Suprapubic skin (tissue), 4 donors: ENCODE results near the gene AOC1. TPM values are rescaled to one million over a fixed set of nuclear protein-coding genes. Genes with fewer than 3 reads are reported as not detected.

Source experiments
- DNase-seq, 2 donors: peaks; one replicate each; pipeline ENCODE4 v3.0.0-alpha.2; 2019; ENCODE audit warnings: low spot score in 2 of 2
- H3K27ac ChIP-seq: fragments of 200-600 bp; sonication (generic); one replicate; pipeline ENCODE4 v1.5.1; 2019
- H3K27me3 ChIP-seq: fragments of 200-600 bp; sonication (generic); one replicate; pipeline ENCODE4 v1.5.1; 2019
- H3K36me3 ChIP-seq: fragments of 200-600 bp; sonication (generic); one replicate; pipeline ENCODE4 v1.5.1; 2019
- H3K4me1 ChIP-seq: fragments of 200-600 bp; sonication (generic); one replicate; pipeline ENCODE4 v1.5.1; 2019
- H3K4me3 ChIP-seq: fragments of 200-600 bp; sonication (generic); one replicate; pipeline ENCODE4 v1.5.1; 2019; ENCODE audit warnings: mild to moderate bottlenecking
- H3K9me3 ChIP-seq: fragments of 200-600 bp; sonication (generic); one replicate; pipeline ENCODE4 v1.5.1; 2019
- EP300 ChIP-seq: sonication (generic); formaldehyde crosslinking; IDR thresholded peaks from one replicate; pipeline ENCODE4 v1.6.1; 2017; ENCODE audit warnings: antibody characterized with exemption
- POLR2A ChIP-seq, 2 donors: fragments of 450-650 bp; IDR thresholded peaks; one replicate each; pipeline ENCODE4 v1.6.1; 2017; ENCODE audit warnings: antibody characterized with exemption in 2 of 2, mild to moderate bottlenecking in 2 of 2, moderate library complexity in 2 of 2
- POLR2AphosphoS5 ChIP-seq, 3 donors: sonication (generic); formaldehyde crosslinking; IDR thresholded peaks; one replicate each; pipeline ENCODE4 v1.6.1; 2017; ENCODE audit warnings: antibody characterized with exemption in 3 of 3
- WGBS: methylation state at CpG from one replicate; pipeline ENCODE4 v1.1.5; 2018; 5-methylcytosine and 5-hydroxymethylcytosine counted together
- total RNA-seq, 4 donors: library from RNA; depleted of rRNA; stranded (reverse); fragments of >200 nt; gene quantifications; one replicate each; pipeline ENCODE4 v1.1.0, GENCODE V29; 2016
- TF ChIP-seq, protein P1 (sequence below), 2 donors: fragments of 200-600 bp in 1 of 2; fragments of 450-650 bp in 1 of 2; sonication (generic) in 1 of 2; IDR thresholded peaks; one replicate each; pipeline ENCODE4 v1.5.1; 2016 to 2019; ENCODE audit warnings: antibody characterized with exemption in 2 of 2, mild to moderate bottlenecking in 1 of 2, moderate library complexity in 1 of 2

Gene AOC1
- total RNA-seq, 4 donors from 2014 or later, result 1.9 to 5.5 (median 2.3) TPM

DNA sequence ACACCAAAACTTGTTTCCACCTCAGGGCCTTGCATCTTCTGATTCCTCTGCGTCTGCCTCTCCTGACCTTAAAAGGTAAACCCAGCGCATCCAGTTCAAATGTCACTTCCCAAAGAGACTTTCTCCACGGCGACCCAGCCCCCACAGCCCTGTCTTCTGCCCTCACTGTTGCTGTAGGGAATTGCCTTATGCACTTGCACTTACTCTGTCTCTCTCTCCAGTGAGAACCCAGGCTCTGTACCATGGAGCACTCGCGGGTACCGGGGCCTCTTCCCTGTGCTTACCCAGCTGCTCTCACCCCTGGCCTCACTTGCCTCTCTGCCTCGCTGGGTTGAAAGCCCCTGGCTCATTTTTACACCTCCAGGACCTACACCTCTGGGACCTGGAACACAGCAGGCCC lies 48.4 kb downstream of the AOC1 start:
- Histone ChIP-seq H3K9me3 (no peaks in the 10 kb centered on the region), H3K36me3 (no peaks in the 10 kb centered on the region), H3K27ac (no peak overlapping the region), H3K4me1 (peaks cover 11% of the 10 kb centered on the region), H3K27me3 (peaks cover 35% of the 10 kb centered on the region), H3K4me3 (no peak overlapping the region)
- TF ChIP-seq POLR2A (IDR thresholded peaks at IDR 0.05) (no peak), POLR2AphosphoS5 (IDR thresholded peaks at IDR 0.05) (no peak), EP300 (no peak)
- TF ChIP-seq, protein P1, sequence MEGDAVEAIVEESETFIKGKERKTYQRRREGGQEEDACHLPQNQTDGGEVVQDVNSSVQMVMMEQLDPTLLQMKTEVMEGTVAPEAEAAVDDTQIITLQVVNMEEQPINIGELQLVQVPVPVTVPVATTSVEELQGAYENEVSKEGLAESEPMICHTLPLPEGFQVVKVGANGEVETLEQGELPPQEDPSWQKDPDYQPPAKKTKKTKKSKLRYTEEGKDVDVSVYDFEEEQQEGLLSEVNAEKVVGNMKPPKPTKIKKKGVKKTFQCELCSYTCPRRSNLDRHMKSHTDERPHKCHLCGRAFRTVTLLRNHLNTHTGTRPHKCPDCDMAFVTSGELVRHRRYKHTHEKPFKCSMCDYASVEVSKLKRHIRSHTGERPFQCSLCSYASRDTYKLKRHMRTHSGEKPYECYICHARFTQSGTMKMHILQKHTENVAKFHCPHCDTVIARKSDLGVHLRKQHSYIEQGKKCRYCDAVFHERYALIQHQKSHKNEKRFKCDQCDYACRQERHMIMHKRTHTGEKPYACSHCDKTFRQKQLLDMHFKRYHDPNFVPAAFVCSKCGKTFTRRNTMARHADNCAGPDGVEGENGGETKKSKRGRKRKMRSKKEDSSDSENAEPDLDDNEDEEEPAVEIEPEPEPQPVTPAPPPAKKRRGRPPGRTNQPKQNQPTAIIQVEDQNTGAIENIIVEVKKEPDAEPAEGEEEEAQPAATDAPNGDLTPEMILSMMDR (IDR thresholded peaks at IDR 0.05), result no peak
- WGBS, result 91% methylated on average over 8 of the region's 8 CpGs
- no peak for DNase-seq

DNA sequence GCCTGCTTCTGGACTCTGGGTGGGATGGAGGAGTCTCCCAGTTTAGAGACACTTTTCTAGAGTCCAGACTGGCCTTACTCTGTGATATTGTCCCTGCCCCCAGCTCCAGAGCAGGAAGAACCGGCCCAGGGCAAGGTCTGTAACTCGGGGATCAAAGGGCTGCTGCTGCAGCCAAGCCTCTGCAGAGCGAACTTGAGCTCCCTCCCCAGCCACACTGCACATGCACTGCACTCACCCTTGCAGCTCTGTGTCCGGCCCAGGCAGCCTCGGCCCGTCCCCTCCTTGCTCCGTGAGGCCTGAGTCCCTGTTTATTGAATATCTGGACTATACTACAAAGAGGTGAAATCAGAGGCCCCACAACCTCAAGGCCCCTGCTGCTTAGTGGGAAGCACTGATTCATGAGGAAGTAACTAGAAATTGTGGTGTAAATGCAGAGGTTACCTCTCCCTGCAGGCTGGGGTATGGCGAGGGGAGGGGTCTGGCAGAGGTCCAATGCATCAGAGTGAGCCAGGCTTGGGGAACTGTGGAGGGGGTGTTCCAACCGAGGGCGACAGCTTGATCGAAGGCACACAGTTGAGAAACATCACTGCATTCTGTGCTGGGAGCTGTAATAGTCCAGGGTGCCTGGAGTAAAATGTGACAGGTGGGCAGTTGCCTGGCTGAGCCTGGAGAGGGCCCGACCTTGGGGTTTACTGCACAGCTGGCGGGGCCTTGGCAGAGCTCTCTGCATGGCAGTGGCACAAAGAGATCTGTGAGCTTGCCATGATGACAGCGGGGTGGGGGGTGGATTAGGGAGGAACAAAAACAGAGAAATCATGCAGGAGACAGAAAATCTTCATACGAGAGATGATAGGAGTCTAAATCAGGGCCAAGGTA lies 49.1 kb downstream of the AOC1 start:
- Histone ChIP-seq H3K9me3 (no peaks in the 10 kb centered on the region), H3K4me1 (peaks cover 11% of the 10 kb centered on the region), H3K4me3 (no peak overlapping the region), H3K36me3 (no peaks in the 10 kb centered on the region), H3K27me3 (peaks cover 28% of the 10 kb centered on the region), H3K27ac (no peak overlapping the region)
- 53% methylated on average over 15 of the region's 15 CpGs for WGBS
- DNase-seq, result no peak
- no peak for TF ChIP-seq EP300
- TF ChIP-seq, protein P1 (IDR thresholded peaks at IDR 0.05), result no peak
- no peak for TF ChIP-seq POLR2AphosphoS5 (IDR thresholded peaks at IDR 0.05)
- no peak for TF ChIP-seq POLR2A (IDR thresholded peaks at IDR 0.05)

DNA sequence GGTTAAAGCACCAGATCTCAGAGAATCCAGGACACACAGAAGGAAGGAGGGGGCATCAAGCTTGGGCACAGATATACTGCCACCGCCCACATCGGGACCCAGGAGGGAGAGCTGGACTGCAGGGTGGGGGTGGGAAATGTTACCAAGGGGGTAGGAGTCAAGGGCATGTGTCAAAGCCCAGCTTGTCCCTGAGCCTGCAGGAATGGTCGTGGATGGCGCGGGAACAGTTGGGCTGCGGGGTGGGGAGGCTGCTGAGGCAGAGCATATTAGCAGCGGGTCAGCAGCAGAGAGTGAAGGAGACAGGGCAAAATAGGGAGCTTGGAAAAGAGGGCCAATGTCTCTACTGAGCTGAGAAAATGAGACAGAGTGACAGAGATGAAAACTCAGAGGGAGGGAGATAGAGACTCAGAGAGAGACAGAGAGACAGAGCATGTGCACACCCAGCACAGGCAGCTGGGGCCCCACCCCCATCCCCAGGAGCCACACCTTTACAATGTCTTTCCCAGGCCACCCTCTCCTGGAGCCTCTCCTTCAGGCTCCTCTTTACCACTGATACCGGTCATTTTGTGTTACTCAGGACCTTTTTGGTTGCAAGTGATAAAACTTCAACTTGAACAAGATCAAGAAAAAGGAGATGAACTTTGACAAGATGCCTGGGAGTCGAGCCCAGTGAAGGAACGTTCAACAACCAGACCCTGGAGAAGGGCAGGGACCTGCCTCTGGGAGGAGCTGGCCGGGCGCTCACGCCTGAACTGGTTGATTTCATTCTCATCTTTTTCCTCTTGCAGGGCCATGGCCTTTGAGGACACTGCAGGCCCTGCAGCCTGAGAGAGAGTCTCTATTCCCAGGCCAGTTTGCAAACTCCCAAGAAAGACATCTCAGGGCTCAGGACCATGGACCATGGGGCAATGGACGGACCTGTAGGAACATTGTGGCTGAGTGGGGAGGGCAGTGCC lies 50.0 kb downstream of the AOC1 start:
- Histone ChIP-seq H3K27me3 (peaks cover 24% of the 10 kb centered on the region), H3K27ac (no peak overlapping the region), H3K4me3 (no peak overlapping the region), H3K9me3 (no peaks in the 10 kb centered on the region), H3K4me1 (peaks cover 11% of the 10 kb centered on the region), H3K36me3 (no peaks in the 10 kb centered on the region)
- DNase-seq, result no peak
- 63% methylated on average over 14 of the region's 14 CpGs for WGBS
- TF ChIP-seq POLR2A (IDR thresholded peaks at IDR 0.05) (no peak), POLR2AphosphoS5 (IDR thresholded peaks at IDR 0.05) (no peak), EP300 (no peak)
- TF ChIP-seq, protein P1 (IDR thresholded peaks at IDR 0.05), result no peak

DNA sequence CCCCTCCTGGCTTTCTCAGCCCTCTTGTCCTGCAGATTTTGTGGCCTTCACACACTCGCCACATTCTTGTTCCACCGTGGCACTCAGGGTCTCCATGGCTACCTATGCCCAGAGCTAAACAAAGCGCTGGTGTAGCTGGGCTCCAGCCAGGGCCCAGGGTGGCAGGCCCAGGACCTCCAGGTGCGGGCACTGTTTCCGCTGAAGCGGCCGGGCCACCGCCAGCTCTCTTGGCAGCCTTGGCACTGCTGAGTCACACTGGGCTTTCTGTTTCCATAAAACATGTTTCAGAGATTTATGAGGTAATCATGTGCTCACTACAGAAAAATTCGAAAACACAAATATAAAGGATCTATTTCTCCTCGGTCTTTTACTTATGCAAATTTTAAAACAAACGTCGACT lies 51.3 kb downstream of the AOC1 start:
- Histone ChIP-seq H3K27me3 (peaks cover 18% of the 10 kb centered on the region), H3K4me3 (no peak overlapping the region), H3K36me3 (no peaks in the 10 kb centered on the region), H3K27ac (no peak overlapping the region), H3K9me3 (no peaks in the 10 kb centered on the region), H3K4me1 (peaks cover 4% of the 10 kb centered on the region)
- 38% methylated on average over 12 of the region's 12 CpGs for WGBS
- no peak for DNase-seq
- no peak for TF ChIP-seq POLR2AphosphoS5 (IDR thresholded peaks at IDR 0.05)

DNA sequence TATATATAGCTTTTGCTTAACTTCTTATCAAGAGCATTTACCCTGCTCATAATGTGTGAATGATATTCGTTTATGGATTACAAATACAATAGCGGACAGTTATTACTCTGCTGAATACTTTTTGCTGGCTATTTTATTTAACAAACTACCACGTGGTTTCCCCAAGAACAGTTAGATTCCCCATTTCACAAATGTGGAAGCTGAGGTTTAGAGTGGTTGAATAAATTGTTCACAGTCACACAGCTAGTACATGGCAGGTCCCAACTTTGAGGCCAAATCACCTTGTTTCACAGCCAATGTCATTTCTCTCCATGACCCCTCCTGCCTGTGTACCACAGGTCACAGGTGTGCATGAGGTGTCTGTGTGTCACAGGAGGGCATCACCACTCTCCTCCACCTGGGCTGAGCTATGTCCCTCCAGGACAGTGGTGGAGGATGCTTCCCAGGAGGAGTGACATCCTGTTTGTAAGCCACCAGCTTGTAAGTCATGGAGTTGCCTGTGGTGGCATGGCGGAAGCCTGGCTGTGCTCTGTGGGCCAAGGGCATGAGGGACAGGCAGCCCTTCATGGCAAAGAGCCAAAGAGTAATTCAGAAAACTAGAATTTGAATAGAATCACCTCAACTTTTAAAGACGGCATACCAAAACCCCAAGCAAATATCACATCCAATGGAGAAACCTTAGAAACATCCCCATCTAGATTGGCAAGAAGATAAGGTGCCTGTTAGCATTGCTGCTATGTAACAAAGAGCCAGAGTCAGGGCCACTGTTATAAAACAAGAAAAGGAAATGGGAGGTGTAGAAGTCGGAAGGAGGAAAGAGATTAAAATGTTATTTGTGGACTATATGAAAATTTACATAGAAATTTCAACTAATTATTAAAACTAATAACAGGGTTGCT lies 51.9 kb downstream of the AOC1 start:
- Histone ChIP-seq H3K27ac (no peak overlapping the region), H3K27me3 (peaks cover 16% of the 10 kb centered on the region), H3K4me1 (peaks cover 3% of the 10 kb centered on the region), H3K9me3 (no peaks in the 10 kb centered on the region), H3K36me3 (no peaks in the 10 kb centered on the region), H3K4me3 (no peak overlapping the region)
- TF ChIP-seq POLR2A (IDR thresholded peaks at IDR 0.05) (no peak), EP300 (no peak), POLR2AphosphoS5 (IDR thresholded peaks at IDR 0.05) (no peak)
- TF ChIP-seq, protein P1 (IDR thresholded peaks at IDR 0.05), result no peak
- DNase-seq, result no peak
- 68% methylated on average over 6 of the region's 6 CpGs for WGBS
